ENCODE data around the gene ELOF1. TPM values are rescaled to one million over a fixed set of nuclear protein-coding genes. Genes with fewer than 3 reads are reported as not detected.

The ELOF1 gene
- total RNA-seq, 1 experiment from 2014 or later: 49.4 TPM

DNA sequence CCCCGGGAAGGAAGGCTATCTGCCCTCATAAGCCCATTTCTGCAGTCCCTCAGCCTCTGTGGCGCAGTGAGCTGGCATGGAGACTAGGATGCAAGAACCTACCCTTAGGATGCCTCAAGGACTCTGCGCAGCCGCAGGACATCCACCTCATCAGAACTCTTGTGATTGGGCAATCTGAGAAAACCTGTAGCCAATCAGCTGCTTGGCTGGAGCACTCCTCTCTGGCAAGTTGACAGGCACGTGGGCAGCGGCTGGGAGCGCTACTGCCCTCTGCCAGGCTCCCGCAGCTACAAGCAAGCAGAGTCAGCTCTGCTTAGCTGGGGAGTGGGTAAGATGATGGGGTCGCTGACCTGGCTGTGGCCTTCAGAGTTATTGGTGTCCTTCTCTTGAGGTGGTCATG is 28.6 kb downstream of the ELOF1 start:
- no peaks in the 10 kb centered on the region for H3K9me3 ChIP-seq
- H3K4me1 ChIP-seq: peaks cover 6% of the 10 kb centered on the region
- H3K27ac Mint-ChIP-seq (ENCODE audit: unreplicated experiment): no peak overlapping the region
- no peaks in the 10 kb centered on the region for H3K36me3 ChIP-seq (ENCODE audit: control insufficient read depth, insufficient read depth, low read length)
- no peaks in the 10 kb centered on the region for H3K9me3 Mint-ChIP-seq (ENCODE audit: unreplicated experiment)
- POLR2A ChIA-PET: no interaction called here
- peaks cover 20% of the 10 kb centered on the region for H3K36me3 Mint-ChIP-seq (ENCODE audit: insufficient read depth, unreplicated experiment)
- H3K4me3 ChIP-seq (ENCODE audit: low read depth, low read length): no peak overlapping the region
- TF ChIP-seq, protein P1, sequence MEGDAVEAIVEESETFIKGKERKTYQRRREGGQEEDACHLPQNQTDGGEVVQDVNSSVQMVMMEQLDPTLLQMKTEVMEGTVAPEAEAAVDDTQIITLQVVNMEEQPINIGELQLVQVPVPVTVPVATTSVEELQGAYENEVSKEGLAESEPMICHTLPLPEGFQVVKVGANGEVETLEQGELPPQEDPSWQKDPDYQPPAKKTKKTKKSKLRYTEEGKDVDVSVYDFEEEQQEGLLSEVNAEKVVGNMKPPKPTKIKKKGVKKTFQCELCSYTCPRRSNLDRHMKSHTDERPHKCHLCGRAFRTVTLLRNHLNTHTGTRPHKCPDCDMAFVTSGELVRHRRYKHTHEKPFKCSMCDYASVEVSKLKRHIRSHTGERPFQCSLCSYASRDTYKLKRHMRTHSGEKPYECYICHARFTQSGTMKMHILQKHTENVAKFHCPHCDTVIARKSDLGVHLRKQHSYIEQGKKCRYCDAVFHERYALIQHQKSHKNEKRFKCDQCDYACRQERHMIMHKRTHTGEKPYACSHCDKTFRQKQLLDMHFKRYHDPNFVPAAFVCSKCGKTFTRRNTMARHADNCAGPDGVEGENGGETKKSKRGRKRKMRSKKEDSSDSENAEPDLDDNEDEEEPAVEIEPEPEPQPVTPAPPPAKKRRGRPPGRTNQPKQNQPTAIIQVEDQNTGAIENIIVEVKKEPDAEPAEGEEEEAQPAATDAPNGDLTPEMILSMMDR (IDR thresholded peaks at IDR 0.05; ENCODE audit: insufficient read depth in 1 of 2, low read depth in 1 of 2, low read length in 1 of 2, severe bottlenecking in 1 of 2, unreplicated experiment in 1 of 2): peak in 1 of 2 experiments; percentile 1
- H3K27me3 ChIP-seq (replicated peaks; ENCODE audit: control insufficient read depth, insufficient read depth, low read length): no peaks in the 10 kb centered on the region
- H3K4me3 Mint-ChIP-seq (ENCODE audit: unreplicated experiment): no peak overlapping the region
- peak; percentile 50 to 66 for DNase-seq
- H3K27me3 Mint-ChIP-seq (ENCODE audit: insufficient read depth, unreplicated experiment): no peaks in the 10 kb centered on the region
- CTCF ChIA-PET: no interaction called here
- intact Hi-C loops (cut with micrococcal nuclease; ENCODE audit: unreplicated experiment): no loop called here
- BruUV-seq (replicated peaks): no TSS peak
- peaks cover 6% of the 10 kb centered on the region for H3K4me1 Mint-ChIP-seq (ENCODE audit: low read depth, unreplicated experiment)

DNA sequence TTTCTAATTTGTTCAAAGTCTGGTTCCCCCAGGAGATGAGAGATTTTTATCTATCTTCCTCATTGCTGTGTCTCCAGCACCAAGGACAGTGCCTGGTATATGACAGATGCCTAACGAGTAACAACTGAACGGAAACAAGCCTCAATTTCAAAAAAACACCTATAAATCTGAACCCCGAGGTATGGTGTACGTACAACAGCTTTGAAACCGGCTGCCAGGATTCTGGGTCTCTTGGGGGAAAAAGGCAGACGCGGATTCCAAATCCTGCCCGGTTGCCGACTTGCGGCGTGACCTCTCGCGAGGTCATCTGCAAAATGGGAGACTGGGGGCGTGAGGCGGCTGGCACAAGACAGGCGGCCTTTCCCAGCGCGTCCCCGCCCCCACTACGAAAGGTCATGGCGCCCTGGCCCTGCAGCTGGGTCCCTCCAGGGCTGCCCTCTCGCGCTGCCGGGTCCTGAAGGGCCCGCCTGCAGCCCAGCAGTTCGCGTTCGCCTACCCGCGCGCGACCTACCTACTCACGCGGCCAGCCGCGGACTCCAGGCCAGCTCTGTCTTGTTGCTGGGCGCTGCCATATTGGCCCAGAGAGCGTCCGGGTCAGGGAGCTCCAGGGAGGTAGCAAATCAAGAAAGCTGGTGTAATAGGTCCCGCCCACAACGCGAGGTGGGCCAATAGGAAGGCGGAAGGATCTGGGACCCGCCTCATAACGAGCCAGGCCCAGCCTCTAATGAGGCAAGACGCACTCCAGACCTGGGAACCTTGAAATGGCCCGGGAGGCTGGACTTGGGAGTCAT is 30.3 kb downstream of the ELOF1 start, which contains the start of gene ECSIT:
Gene ECSIT (minus strand): TSS at position 584 of the 791 bp plus-strand sequence. CDS start 9,964 bp downstream, outside the sequence.
- H3K36me3 Mint-ChIP-seq (ENCODE audit: insufficient read depth, unreplicated experiment): peaks cover 20% of the 10 kb centered on the region
- ChIA-PET POLR2A (interaction anchor here (0.5 to 0.9 kb wide), 8 partner anchors 13 to 297 kb away, joined by 3 to 11 read pairs (median 4); partner anchors contain the start of genes ELOF1, ODAD3, PRKCSH and SWSAP1), CTCF (interaction anchor here (0.5 to 1.1 kb wide), 9 partner anchors 30 to 273 kb away, joined by 3 to 7 read pairs (median 5); partner anchors contain the start of genes ELOF1 and PRKCSH)
- peak within 1 kb of the TSS; percentile 99 for H3K4me3 Mint-ChIP-seq (ENCODE audit: unreplicated experiment)
- BruUV-seq (replicated peaks): TSS peak; percentile 76
- H3K4me3 ChIP-seq (ENCODE audit: low read depth, low read length): peak within 1 kb of the TSS; percentile 46
- peak; percentile 96 to 98 for DNase-seq
- no peaks in the 10 kb centered on the region for H3K27me3 Mint-ChIP-seq (ENCODE audit: insufficient read depth, unreplicated experiment)
- intact Hi-C loops (cut with micrococcal nuclease; ENCODE audit: unreplicated experiment): loop anchor here (2.0 kb wide), 1 partner anchor 68 kb away; the partner anchor contains the start of gene ZNF627
- TF ChIP-seq, protein P1 (IDR thresholded peaks at IDR 0.05; ENCODE audit: insufficient read depth in 1 of 2, low read depth in 1 of 2, low read length in 1 of 2, severe bottlenecking in 1 of 2, unreplicated experiment in 1 of 2): no peak
- no peaks in the 10 kb centered on the region for H3K9me3 ChIP-seq
- no peaks in the 10 kb centered on the region for H3K9me3 Mint-ChIP-seq (ENCODE audit: unreplicated experiment)
- H3K27me3 ChIP-seq (replicated peaks; ENCODE audit: control insufficient read depth, insufficient read depth, low read length): no peaks in the 10 kb centered on the region
- no peaks in the 10 kb centered on the region for H3K36me3 ChIP-seq (ENCODE audit: control insufficient read depth, insufficient read depth, low read length)
- H3K27ac Mint-ChIP-seq (ENCODE audit: unreplicated experiment): peak within 1 kb of the TSS; percentile 97
- H3K4me1 Mint-ChIP-seq (ENCODE audit: low read depth, unreplicated experiment): peaks cover 6% of the 10 kb centered on the region
- H3K4me1 ChIP-seq: peaks cover 6% of the 10 kb centered on the region; the same call in 1 of the 2 replicates

GRCh38 chr19:11519138-11519537 is 39.9 kb downstream of the ELOF1 start:
- Mint-ChIP-seq H3K9me3 (ENCODE audit: unreplicated experiment) (no peaks in the 10 kb centered on the region), H3K36me3 (ENCODE audit: insufficient read depth, unreplicated experiment) (no peaks in the 10 kb centered on the region), H3K4me1 (ENCODE audit: low read depth, unreplicated experiment) (no peaks in the 10 kb centered on the region), H3K27me3 (ENCODE audit: insufficient read depth, unreplicated experiment) (no peaks in the 10 kb centered on the region), H3K27ac (ENCODE audit: unreplicated experiment) (no peak overlapping the region), H3K4me3 (ENCODE audit: unreplicated experiment) (no peak overlapping the region)
- no TSS peak for BruUV-seq (replicated peaks)
- no peaks in the 10 kb centered on the region for H3K4me1 ChIP-seq
- DNase-seq: no peak
- H3K36me3 ChIP-seq (ENCODE audit: control insufficient read depth, insufficient read depth, low read length): no peaks in the 10 kb centered on the region
- no peaks in the 10 kb centered on the region for H3K9me3 ChIP-seq
- H3K4me3 ChIP-seq (ENCODE audit: low read depth, low read length): no peak overlapping the region
- CTCF ChIA-PET: no interaction called here
- POLR2A ChIA-PET: no interaction called here
- TF ChIP-seq, protein P1 (IDR thresholded peaks at IDR 0.05; ENCODE audit: insufficient read depth in 1 of 2, low read depth in 1 of 2, low read length in 1 of 2, severe bottlenecking in 1 of 2, unreplicated experiment in 1 of 2): no peak
- no peaks in the 10 kb centered on the region for H3K27me3 ChIP-seq (replicated peaks; ENCODE audit: control insufficient read depth, insufficient read depth, low read length)
- intact Hi-C loops (cut with micrococcal nuclease; ENCODE audit: unreplicated experiment): no loop called here

All from Caco-2 (cell line).